H9 (cell line): Measurements from ENCODE around the gene BPIFB1. TPM values are rescaled to one million over a fixed set of nuclear protein-coding genes. Genes with fewer than 3 reads are reported as not detected.

ENCODE experiments used
- DNase-seq: peaks from one replicate; pipeline ENCODE4 v3.0.0-alpha.2; 2017
- H2AFZ ChIP-seq: one replicate; pipeline ENCODE4 v1.6.1; 2013; ENCODE audit warnings: mild to moderate bottlenecking, low read length, control low read depth, moderate library complexity
- H2AK5ac ChIP-seq: 2 replicates; pipeline ENCODE4 v1.6.1; 2013; ENCODE audit warnings: low read length, control low read depth, mixed read lengths; ENCODE audit not compliant: insufficient read length
- H2BK120ac ChIP-seq: one replicate; pipeline ENCODE4 v1.6.1; 2013; ENCODE audit warnings: low read depth, mild to moderate bottlenecking, low read length, control low read depth, inconsistent platforms; ENCODE audit not compliant: poor library complexity, severe bottlenecking
- H2BK12ac ChIP-seq: 2 replicates; pipeline ENCODE4 v1.6.1; 2013; ENCODE audit warnings: low read length, control low read depth, mixed read lengths, low read depth; ENCODE audit not compliant: insufficient read length
- H2BK15ac ChIP-seq: 2 replicates; pipeline ENCODE4 v1.6.1; 2013; ENCODE audit warnings: low read depth, low read length, control low read depth
- H2BK20ac ChIP-seq: one replicate; pipeline ENCODE4 v1.6.1; 2013; ENCODE audit warnings: low read depth, mild to moderate bottlenecking, low read length, control low read depth, inconsistent platforms; ENCODE audit not compliant: poor library complexity, severe bottlenecking
- H2BK5ac ChIP-seq: 2 replicates; pipeline ENCODE4 v1.6.1; 2013; ENCODE audit warnings: low read length, control low read depth, mixed read lengths; ENCODE audit not compliant: insufficient read length
- H3K14ac ChIP-seq: 2 replicates; pipeline ENCODE4 v1.6.1; 2013; ENCODE audit warnings: low read length, control low read depth; ENCODE audit not compliant: insufficient read depth
- H3K18ac ChIP-seq: 2 replicates; pipeline ENCODE4 v1.6.1; 2013; ENCODE audit warnings: low read depth, mild to moderate bottlenecking, mixed read lengths, low read length, control low read depth; ENCODE audit not compliant: insufficient read length
- H3K23ac ChIP-seq: 2 replicates; pipeline ENCODE4 v1.6.1; 2013; ENCODE audit warnings: low read length, control low read depth, mixed read lengths, low read depth; ENCODE audit not compliant: insufficient read length
- H3K23me2 ChIP-seq: 2 replicates; pipeline ENCODE4 v1.6.1; 2013; ENCODE audit warnings: low read depth, mild to moderate bottlenecking, mixed read lengths, low read length, control low read depth; ENCODE audit not compliant: insufficient read length, poor library complexity, severe bottlenecking
- H3K27ac ChIP-seq: 2 replicates; pipeline ENCODE4 v1.5.1; 2013; ENCODE audit warnings: low read length, control low read depth, mixed read lengths, low read depth; ENCODE audit not compliant: insufficient read length
- H3K27me3 ChIP-seq: 2 replicates; pipeline ENCODE4 v1.6.1; 2013; ENCODE audit warnings: low read length, control low read depth, inconsistent platforms; ENCODE audit not compliant: insufficient read depth
- H3K4ac ChIP-seq: 2 replicates; pipeline ENCODE4 v1.6.1; 2013; ENCODE audit warnings: low read depth, mild to moderate bottlenecking, control low read depth, inconsistent platforms, low read length, moderate library complexity
- H3K4me1 ChIP-seq: 2 replicates; pipeline ENCODE4 v1.6.1; 2013; ENCODE audit warnings: low read length, control low read depth, inconsistent platforms; ENCODE audit not compliant: insufficient read depth
- H3K4me2 ChIP-seq: 2 replicates; pipeline ENCODE4 v1.6.1; 2013; ENCODE audit warnings: low read length, control low read depth, mixed read lengths; ENCODE audit not compliant: insufficient read length, insufficient read depth
- H3K56ac ChIP-seq: 2 replicates; pipeline ENCODE4 v1.6.1; 2013; ENCODE audit warnings: low read depth, mild to moderate bottlenecking, mixed read lengths, low read length, control low read depth; ENCODE audit not compliant: insufficient read length
- H3K79me1 ChIP-seq: 2 replicates; pipeline ENCODE4 v1.6.1; 2013; ENCODE audit warnings: low read depth, mild to moderate bottlenecking, moderate library complexity, low read length, control low read depth, inconsistent platforms; ENCODE audit not compliant: insufficient read depth, poor library complexity, severe bottlenecking
- H3K79me2 ChIP-seq: 2 replicates; pipeline ENCODE4 v1.6.1; 2013; ENCODE audit warnings: low read length, control low read depth, inconsistent platforms; ENCODE audit not compliant: insufficient read depth
- H3K9ac ChIP-seq: 2 replicates; pipeline ENCODE4 v1.6.1; 2013; ENCODE audit warnings: low read length, control low read depth, mixed read lengths; ENCODE audit not compliant: insufficient read length; ENCODE audit errors: extremely low read depth
- H3K9me3 ChIP-seq: one replicate; pipeline ENCODE4 v1.6.1; 2013; ENCODE audit warnings: low read depth, low read length, inconsistent platforms; ENCODE audit not compliant: control insufficient read depth
- H3T11ph ChIP-seq: one replicate; pipeline ENCODE4 v1.6.1; 2013; ENCODE audit warnings: mild to moderate bottlenecking, low read length, control low read depth, inconsistent platforms
- H4K20me1 ChIP-seq: one replicate; pipeline ENCODE4 v1.6.1; 2013; ENCODE audit not compliant: control insufficient read depth, insufficient read length, insufficient read depth
- H4K5ac ChIP-seq: 2 replicates; pipeline ENCODE4 v1.6.1; 2013; ENCODE audit warnings: low read depth, mild to moderate bottlenecking, mixed read lengths, low read length, control low read depth; ENCODE audit not compliant: insufficient read length
- H4K8ac ChIP-seq: replicated peaks from 2 replicates; pipeline ENCODE4 v1.6.1; 2013; ENCODE audit warnings: low read length, control low read depth, mixed read lengths, low read depth; ENCODE audit not compliant: insufficient read length
- H4K91ac ChIP-seq: 2 replicates; pipeline ENCODE4 v1.6.1; 2013; ENCODE audit warnings: low read depth, mild to moderate bottlenecking, moderate library complexity, mixed read lengths, low read length, control low read depth; ENCODE audit not compliant: insufficient read length
- H3K27ac Mint-ChIP-seq, 3 experiments: 2 replicates in 2 of 3; 3 replicates in 1 of 3; pipeline ENCODE4 v1.8.0; 2020 to 2021; ENCODE audit warnings: mixed read lengths in 3 of 3, mild to moderate bottlenecking in 1 of 3, moderate library complexity in 1 of 3
- H3K27me3 Mint-ChIP-seq: 2 replicates; pipeline ENCODE4 v1.8.0; 2021; ENCODE audit warnings: low read depth, mild to moderate bottlenecking, moderate library complexity, mixed read lengths
- H3K36me3 Mint-ChIP-seq, 3 experiments: 2 replicates in 2 of 3; 3 replicates in 1 of 3; pipeline ENCODE4 v1.8.0; 2020 to 2021; ENCODE audit warnings: low read depth in 3 of 3, mixed read lengths in 3 of 3; ENCODE audit not compliant: insufficient read depth in 1 of 3
- H3K4me1 Mint-ChIP-seq, 2 experiments: 2 replicates each; pipeline ENCODE4 v1.8.0; 2020; ENCODE audit warnings: mixed read lengths in 2 of 2
- H3K4me3 Mint-ChIP-seq, 2 experiments: 2 replicates in 1 of 2; 3 replicates in 1 of 2; pipeline ENCODE4 v1.8.0; 2020 to 2021; ENCODE audit warnings: mild to moderate bottlenecking in 2 of 2, mixed read lengths in 2 of 2, moderate library complexity in 1 of 2
- H3K9me3 Mint-ChIP-seq, 2 experiments: 2 replicates in 1 of 2; 3 replicates in 1 of 2; pipeline ENCODE4 v1.8.0; 2020; ENCODE audit warnings: mild to moderate bottlenecking in 2 of 2, mixed read lengths in 2 of 2, moderate library complexity in 1 of 2
- CTCF ChIP-seq: fragments of 200-600 bp; sonication (generic); conservative IDR thresholded peaks from 3 replicates; pipeline ENCODE4 v1.8.0; 2021; ENCODE audit warnings: antibody characterized with exemption, mild to moderate bottlenecking
- WGBS: extraction: QIAGEN DNeasy Blood & Tissue Kit; methylation state at CpG from one replicate; pipeline ENCODE4 v1.1.7; 2013; ENCODE audit warnings: missing lambda C conversion rate, low lambda C conversion rate, mixed read lengths; ENCODE audit not compliant: insufficient read length; ENCODE audit errors: extremely low coverage; 5-methylcytosine and 5-hydroxymethylcytosine counted together
- total RNA-seq: library from RNA; stranded (reverse); gene quantifications from 2 replicates; pipeline ENCODE4 v1.2.1, GENCODE V29; 2021

The BPIFB1 gene
- total RNA-seq, 1 experiment from 2014 or later = not detected

GRCh38 chr20:33353013-33353402 lies 70.0 kb downstream of the BPIFB1 start:
- Mint-ChIP-seq H3K9me3 (no peaks in the 10 kb centered on the region), H3K36me3 (peaks cover 3 to 37% (median 13%) of the 10 kb centered on the region in 3 experiments; a peak in 5 of 7 replicates), H3K27ac (peak overlapping the region in 2 of 3 experiments; percentile 72 to 73; a peak in 3 of 7 replicates), H3K27me3 (no peaks in the 10 kb centered on the region), H3K4me1 (peaks cover 30 to 31% of the 10 kb centered on the region in 2 experiments), H3K4me3 (no peak overlapping the region)
- Histone ChIP-seq H4K20me1 (no peaks in the 10 kb centered on the region), H2BK20ac (no peak overlapping the region), H3K4me2 (no peak overlapping the region), H3K27me3 (no peaks in the 10 kb centered on the region), H3K9me3 (no peaks in the 10 kb centered on the region), H3K56ac (no peak overlapping the region), H3K18ac (no peak overlapping the region), H3K4ac (no peak overlapping the region), H2AFZ (no peak overlapping the region), H3K79me2 (no peaks in the 10 kb centered on the region), H2BK5ac (no peak overlapping the region), H3K27ac (no peak overlapping the region), H4K5ac (no peak overlapping the region), H4K91ac (no peak overlapping the region), H2BK15ac (no peak overlapping the region), H2BK120ac (no peak overlapping the region), H3K23me2 (no peaks in the 10 kb centered on the region), H3K14ac (no peak overlapping the region), H4K8ac (no peak overlapping the region), H3K23ac (no peak overlapping the region), H3K9ac (no peak overlapping the region), H3K79me1 (no peaks in the 10 kb centered on the region), H2BK12ac (no peak overlapping the region), H2AK5ac (no peak overlapping the region), H3T11ph (no peak overlapping the region), H3K4me1 (no peaks in the 10 kb centered on the region; the same call in 1 of the 2 replicates)
- whole genome bisulfite sequencing = no CpG with 5 or more reads among the region's 4 CpGs
- no peak for TF ChIP-seq CTCF
- no peak for DNase-seq

Other genes starting within 250 kb of the BPIFB1 start
- gene BPIFB3, start 229.3 kb upstream of the BPIFB1 start, total RNA-seq = not detected in 2 replicates
- not detected in 2 replicates for gene BPIFB4, start 203.6 kb upstream of the BPIFB1 start, total RNA-seq
- not detected in 2 replicates for gene BPIFA2, start 115.1 kb upstream of the BPIFB1 start, total RNA-seq
- gene BPIFA3, start 65.9 kb upstream of the BPIFB1 start, total RNA-seq = not detected in 2 replicates
- not detected in 2 replicates for gene BPIFA1, start 47.2 kb upstream of the BPIFB1 start, total RNA-seq
- gene CDK5RAP1, start 118.3 kb downstream of the BPIFB1 start, total RNA-seq = 66.4 and 69.2 TPM in 2 replicates
- 9.9 and 10.2 TPM in 2 replicates for gene SNTA1, start 160.5 kb downstream of the BPIFB1 start, total RNA-seq
- 10.9 and 11.2 TPM in 2 replicates for gene CBFA2T2, start 206.9 kb downstream of the BPIFB1 start, total RNA-seq